ENCODE results near the gene C9orf78.

C9orf78 gene

GRCh38 chr9:129868023-129868871 lies 33.2 kb upstream of the C9orf78 start:
- TF ChIP-seq EGR1 (IDR thresholded peaks at IDR 0.05) (no peak), CEBPB (IDR thresholded peaks at IDR 0.05) (no peak), ZBTB7A (IDR thresholded peaks at IDR 0.05; ENCODE audit: low read depth) (no peak), YY1 (IDR thresholded peaks at IDR 0.05; ENCODE audit: low read depth) (no peak), REST (IDR thresholded peaks at IDR 0.05; ENCODE audit: low read depth) (no peak), NFIC (IDR thresholded peaks at IDR 0.05) (no peak), EP300 (IDR thresholded peaks at IDR 0.05; ENCODE audit: borderline replicate concordance) (no peak), TCF12 (IDR thresholded peaks at IDR 0.05; ENCODE audit: low read depth) (no peak), MAX (IDR thresholded peaks at IDR 0.05) (no peak), TEAD4 (IDR thresholded peaks at IDR 0.05) (no peak), CREB1 (IDR thresholded peaks at IDR 0.05; ENCODE audit: low read depth) (no peak), RAD21 (IDR thresholded peaks at IDR 0.05; ENCODE audit: low read depth) (no peak), FOXM1 (IDR thresholded peaks at IDR 0.05; ENCODE audit: borderline replicate concordance, low read depth) (no peak), TAF1 (IDR thresholded peaks at IDR 0.05; ENCODE audit: low read depth) (no peak)

GRCh38 chr9:129867136-129868022 lies 32.3 kb upstream of the C9orf78 start:
- TF ChIP-seq CREB1 (IDR thresholded peaks at IDR 0.05; ENCODE audit: low read depth) (no peak), TAF1 (IDR thresholded peaks at IDR 0.05; ENCODE audit: low read depth) (no peak), YY1 (IDR thresholded peaks at IDR 0.05; ENCODE audit: low read depth) (no peak), EP300 (IDR thresholded peaks at IDR 0.05; ENCODE audit: borderline replicate concordance) (no peak), USF1 (IDR thresholded peaks at IDR 0.05) (no peak), ZBTB7A (IDR thresholded peaks at IDR 0.05; ENCODE audit: low read depth) (no peak), FOXM1 (IDR thresholded peaks at IDR 0.05; ENCODE audit: borderline replicate concordance, low read depth) (no peak), RAD21 (IDR thresholded peaks at IDR 0.05; ENCODE audit: low read depth) (no peak), EGR1 (IDR thresholded peaks at IDR 0.05) (no peak), CEBPB (IDR thresholded peaks at IDR 0.05) (no peak), NFIC (IDR thresholded peaks at IDR 0.05) (no peak), TEAD4 (IDR thresholded peaks at IDR 0.05) (no peak), MAX (IDR thresholded peaks at IDR 0.05) (no peak)

GRCh38 chr9:129866394-129867135 lies 31.5 kb upstream of the C9orf78 start:
- TF ChIP-seq CREB1 (IDR thresholded peaks at IDR 0.05; ENCODE audit: low read depth), result no peak
- TF ChIP-seq TAF1 (IDR thresholded peaks at IDR 0.05; ENCODE audit: low read depth), result no peak
- no peak for TF ChIP-seq FOXM1 (IDR thresholded peaks at IDR 0.05; ENCODE audit: borderline replicate concordance, low read depth)
- no peak for TF ChIP-seq TEAD4 (IDR thresholded peaks at IDR 0.05)
- TF ChIP-seq EP300 (IDR thresholded peaks at IDR 0.05; ENCODE audit: borderline replicate concordance), result no peak
- TF ChIP-seq ZBTB7A (IDR thresholded peaks at IDR 0.05; ENCODE audit: low read depth), result no peak
- no peak for TF ChIP-seq EGR1 (IDR thresholded peaks at IDR 0.05)
- TF ChIP-seq CEBPB (IDR thresholded peaks at IDR 0.05), result no peak
- no peak for TF ChIP-seq NFIC (IDR thresholded peaks at IDR 0.05)
- no peak for TF ChIP-seq REST (IDR thresholded peaks at IDR 0.05; ENCODE audit: low read depth)
- no peak for TF ChIP-seq YY1 (IDR thresholded peaks at IDR 0.05; ENCODE audit: low read depth)
- TF ChIP-seq USF1 (IDR thresholded peaks at IDR 0.05), result no peak
- no peak for TF ChIP-seq RAD21 (IDR thresholded peaks at IDR 0.05; ENCODE audit: low read depth)
- no peak for TF ChIP-seq TCF12 (IDR thresholded peaks at IDR 0.05; ENCODE audit: low read depth)
- no peak for TF ChIP-seq MAX (IDR thresholded peaks at IDR 0.05)

All from Ishikawa (cell line).